DMS53 treated with DMSO at 0.1 percent for 48 hours (cell line): ENCODE measurements around the gene SCN5A.

Experiments
- DNase-seq: peaks from one replicate; lab custom pipeline; 2025; ENCODE audit not compliant: unreplicated experiment; lab: John Stamatoyannopoulos, UW

SCN5A gene

GRCh38 chr3:38545983-38546382 is 103.5 kb downstream of the SCN5A start:
- no peak for DNase-seq

DNA sequence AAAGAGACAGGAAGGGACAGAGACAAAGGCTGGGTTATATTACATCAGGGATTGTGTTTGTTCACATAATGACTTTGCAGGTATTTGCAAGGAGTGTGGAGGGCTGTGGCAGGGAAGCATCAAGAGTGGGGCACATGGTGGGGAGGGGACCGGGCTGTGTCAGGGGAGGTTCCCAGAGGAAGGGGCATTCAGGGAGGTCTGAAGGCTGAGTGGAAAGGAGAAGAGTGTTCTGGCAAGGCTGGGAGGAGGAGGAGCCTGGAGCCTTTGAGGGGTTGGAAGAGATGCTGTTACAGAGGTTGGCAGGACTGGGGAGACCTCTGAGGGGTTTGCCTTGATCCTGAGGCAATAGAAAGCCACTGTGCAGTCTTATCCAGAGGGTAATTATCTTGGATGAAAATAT is 103.9 kb downstream of the SCN5A start:
- no peak for DNase-seq

DNA sequence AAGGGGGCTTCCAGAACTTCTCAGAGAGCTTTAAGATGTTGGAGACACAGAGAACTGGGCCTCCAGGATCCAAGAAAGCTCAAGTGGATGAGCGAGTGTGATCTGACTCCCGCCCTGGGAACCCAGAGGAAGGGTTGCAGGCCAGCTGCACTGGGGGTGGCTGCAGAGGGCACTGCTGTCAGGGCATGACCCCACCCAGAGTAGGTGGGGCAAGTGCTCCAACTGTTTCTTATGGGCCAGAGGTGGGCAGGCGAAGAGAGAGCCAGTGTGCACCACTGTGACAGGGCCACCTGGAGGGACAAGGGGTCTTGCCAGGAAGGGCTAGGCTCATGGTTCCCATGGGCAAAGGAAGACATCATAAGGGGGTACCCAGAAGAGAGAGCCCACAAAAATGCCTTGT is 104.6 kb downstream of the SCN5A start:
- DNase-seq: no peak

GRCh38 chr3:38543586-38543985 is 105.9 kb downstream of the SCN5A start:
- DNase-seq: no peak

GRCh38 chr3:38542401-38543298 is 106.8 kb downstream of the SCN5A start:
- DNase-seq: no peak

- DNase-seq: no peak
Measured at GRCh38 chr3:38541806-38542205, 107.7 kb downstream of the SCN5A start.

- DNase-seq: no peak
Measured at GRCh38 chr3:38538773-38539353, 110.6 kb downstream of the SCN5A start.

DNA sequence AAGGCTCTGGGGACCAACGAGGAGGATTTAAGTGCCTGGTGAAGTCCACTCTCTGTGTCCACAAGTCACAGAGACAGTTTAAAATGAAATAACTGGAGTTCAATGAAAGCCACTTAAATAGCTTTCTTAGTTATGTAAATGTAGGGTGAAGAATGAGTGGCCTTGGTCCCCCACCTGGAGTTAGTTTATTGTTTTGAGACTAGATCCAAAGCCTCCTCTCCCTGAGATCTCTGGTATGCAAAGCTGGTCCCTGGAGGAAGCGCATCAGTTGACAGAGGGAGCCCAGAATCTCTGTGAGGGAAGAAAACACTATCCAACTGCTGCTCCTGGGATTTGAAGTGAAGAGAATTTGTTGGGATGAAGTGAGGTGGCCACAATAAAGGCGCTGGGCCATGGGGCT is 112.8 kb downstream of the SCN5A start:
- no peak for DNase-seq

GRCh38 chr3:38534604-38535003 is 114.9 kb downstream of the SCN5A start:
- DNase-seq: no peak

- DNase-seq: no peak
Measured at GRCh38 chr3:38534180-38534579, 115.3 kb downstream of the SCN5A start.

DNA sequence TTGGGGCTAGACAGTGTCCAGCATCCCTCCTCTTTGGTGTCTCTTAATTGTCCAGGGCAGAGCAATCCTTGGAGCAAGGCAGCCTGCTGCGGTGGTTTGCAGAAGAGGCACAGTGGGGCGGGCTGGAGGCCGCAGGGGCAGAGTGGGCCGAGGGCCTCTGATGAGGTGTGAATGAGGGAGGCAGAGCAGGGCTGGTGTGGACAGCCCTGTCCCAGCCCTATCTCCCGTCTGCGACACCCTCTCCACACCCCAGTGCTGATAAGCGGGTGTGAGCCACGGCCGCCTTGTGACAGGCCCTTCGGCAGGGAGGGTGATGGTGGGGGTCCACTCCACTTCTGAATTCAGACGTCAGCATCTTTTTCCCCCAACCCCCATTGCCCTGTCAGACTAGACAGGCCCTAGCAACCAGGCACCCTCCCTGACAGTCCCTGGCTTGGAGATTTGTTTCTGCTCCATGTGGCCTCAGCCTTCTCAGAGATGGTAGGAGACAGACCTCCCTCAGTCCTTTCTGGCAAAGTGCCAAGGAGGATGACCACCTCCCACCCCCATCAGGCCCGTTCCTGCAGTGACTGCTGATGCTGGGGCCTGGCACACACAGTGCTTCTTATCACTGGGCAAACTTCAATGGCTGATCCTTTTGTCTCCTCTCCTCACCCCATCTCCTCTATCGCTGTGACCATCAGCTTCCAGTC is 116.1 kb downstream of the SCN5A start:
- DNase-seq: no peak

- no peak for DNase-seq
Measured at GRCh38 chr3:38532529-38532928, 117.0 kb downstream of the SCN5A start.

- DNase-seq: no peak
Measured at GRCh38 chr3:38528457-38528856, 121.0 kb downstream of the SCN5A start.

DNA sequence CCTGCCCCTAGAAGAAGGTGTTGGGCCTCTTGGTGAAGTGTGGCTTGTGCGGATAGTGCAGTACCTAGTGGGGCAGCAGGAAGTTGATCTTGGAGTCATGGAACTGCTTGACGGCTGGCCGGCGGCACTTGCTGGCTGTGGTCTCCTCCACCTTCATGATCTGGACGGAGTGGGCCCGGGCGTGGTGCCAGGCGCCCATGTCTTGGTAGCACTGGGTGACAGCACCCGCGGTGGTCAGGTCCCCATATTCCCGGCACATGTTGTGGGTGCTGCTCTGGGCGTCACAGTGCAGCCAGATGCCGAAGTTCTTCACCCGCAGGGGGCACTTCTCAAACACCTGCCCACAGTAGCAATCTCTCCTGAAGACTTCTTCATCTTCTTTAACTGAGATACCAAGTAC is 122.7 kb downstream of the SCN5A start:
- DNase-seq: no peak

- no peak for DNase-seq
Measured at GRCh38 chr3:38524141-38524739, 125.2 kb downstream of the SCN5A start.

GRCh38 chr3:38522002-38522401 is 127.5 kb downstream of the SCN5A start:
- no peak for DNase-seq

GRCh38 chr3:38521391-38521987 is 128.0 kb downstream of the SCN5A start:
- DNase-seq: peak; percentile 23

- no peak for DNase-seq
Measured at GRCh38 chr3:38519651-38520050, 129.8 kb downstream of the SCN5A start.

GRCh38 chr3:38519000-38519399 is 130.5 kb downstream of the SCN5A start:
- no peak for DNase-seq

GRCh38 chr3:38516669-38517068 is 132.8 kb downstream of the SCN5A start:
- no peak for DNase-seq

- DNase-seq: no peak
Measured at GRCh38 chr3:38515367-38515766, 134.1 kb downstream of the SCN5A start.
